ENCODE results near the gene WDR43. TPM values are rescaled to one million over a fixed set of nuclear protein-coding genes. Genes with fewer than 3 reads are reported as not detected.

WDR43 gene
- total and polyA plus RNA-seq, 2 donors from 2014 or later, result 9.6 to 40.5 TPM

DNA sequence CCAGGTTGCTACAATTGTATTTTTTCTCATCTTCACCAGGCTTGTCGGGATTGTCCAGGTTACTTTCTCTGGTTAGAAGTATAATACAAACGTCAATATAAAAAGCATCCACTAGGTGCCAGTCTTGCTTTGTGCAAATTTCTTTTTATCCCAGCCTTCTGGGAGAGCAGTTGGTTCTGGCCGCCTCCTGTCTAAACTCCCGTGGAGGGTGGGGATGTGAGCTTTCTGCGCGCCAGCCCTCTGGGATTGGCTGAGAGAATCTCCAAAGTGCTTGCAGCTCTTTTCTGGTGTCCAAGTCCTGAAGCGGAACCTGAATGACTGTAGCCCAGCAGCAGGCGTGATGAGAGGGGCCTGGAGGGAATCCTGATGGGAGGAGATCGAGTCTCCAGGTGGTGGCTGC is 64.2 kb downstream of the WDR43 start:
- TF ChIP-seq, protein P1, sequence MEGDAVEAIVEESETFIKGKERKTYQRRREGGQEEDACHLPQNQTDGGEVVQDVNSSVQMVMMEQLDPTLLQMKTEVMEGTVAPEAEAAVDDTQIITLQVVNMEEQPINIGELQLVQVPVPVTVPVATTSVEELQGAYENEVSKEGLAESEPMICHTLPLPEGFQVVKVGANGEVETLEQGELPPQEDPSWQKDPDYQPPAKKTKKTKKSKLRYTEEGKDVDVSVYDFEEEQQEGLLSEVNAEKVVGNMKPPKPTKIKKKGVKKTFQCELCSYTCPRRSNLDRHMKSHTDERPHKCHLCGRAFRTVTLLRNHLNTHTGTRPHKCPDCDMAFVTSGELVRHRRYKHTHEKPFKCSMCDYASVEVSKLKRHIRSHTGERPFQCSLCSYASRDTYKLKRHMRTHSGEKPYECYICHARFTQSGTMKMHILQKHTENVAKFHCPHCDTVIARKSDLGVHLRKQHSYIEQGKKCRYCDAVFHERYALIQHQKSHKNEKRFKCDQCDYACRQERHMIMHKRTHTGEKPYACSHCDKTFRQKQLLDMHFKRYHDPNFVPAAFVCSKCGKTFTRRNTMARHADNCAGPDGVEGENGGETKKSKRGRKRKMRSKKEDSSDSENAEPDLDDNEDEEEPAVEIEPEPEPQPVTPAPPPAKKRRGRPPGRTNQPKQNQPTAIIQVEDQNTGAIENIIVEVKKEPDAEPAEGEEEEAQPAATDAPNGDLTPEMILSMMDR (IDR thresholded peaks at IDR 0.05; ENCODE audit: borderline replicate concordance, extremely low read depth, insufficient read depth), result peak; percentile 69
- Histone ChIP-seq H3K27me3 (ENCODE audit: control insufficient read depth, insufficient read depth, low read length) (no peaks in the 10 kb centered on the region), H3K4me3 (ENCODE audit: low read length in 3 of 3) (no peak overlapping the region), H3K9ac (ENCODE audit: low read length in 3 of 3) (no peak overlapping the region), H3K4me1 (ENCODE audit: control insufficient read depth in 2 of 3, insufficient read depth in 2 of 3, low read depth in 1 of 3, low read length in 3 of 3) (peaks cover 0 to 3% (median 0%) of the 10 kb centered on the region in 3 donors), H3K9me3 (ENCODE audit: control insufficient read depth in 2 of 3, insufficient read depth in 1 of 3, low read length in 3 of 3) (no peaks in the 10 kb centered on the region), H3K27ac (ENCODE audit: low read depth in 2 of 2, low read length in 2 of 2) (no peak overlapping the region), H3K36me3 (ENCODE audit: control insufficient read depth in 2 of 3, insufficient read depth in 3 of 3, low read length in 3 of 3) (no peaks in the 10 kb centered on the region)
- FAIRE-seq, result peak; percentile 70
- intact Hi-C loops (cut with DNase I), result loop anchor here (5.0 kb wide), 1 partner anchor 239 kb away; no protein-coding TSS in a partner anchor
- DNase-seq, result peak; percentile 74 to 91 (median 84)

GRCh38 chr2:28960401-28960800 is 65.9 kb downstream of the WDR43 start:
- intact Hi-C loops (cut with DNase I), result no loop called here
- DNase-seq, result no peak
- Histone ChIP-seq H3K27me3 (ENCODE audit: control insufficient read depth, insufficient read depth, low read length) (no peaks in the 10 kb centered on the region), H3K36me3 (ENCODE audit: control insufficient read depth in 2 of 3, insufficient read depth in 3 of 3, low read length in 3 of 3) (no peaks in the 10 kb centered on the region), H3K4me1 (ENCODE audit: control insufficient read depth in 2 of 3, insufficient read depth in 2 of 3, low read depth in 1 of 3, low read length in 3 of 3) (peaks cover 0 to 3% (median 0%) of the 10 kb centered on the region in 3 donors), H3K9ac (ENCODE audit: low read length in 3 of 3) (no peak overlapping the region), H3K9me3 (ENCODE audit: control insufficient read depth in 2 of 3, insufficient read depth in 1 of 3, low read length in 3 of 3) (no peaks in the 10 kb centered on the region), H3K4me3 (ENCODE audit: low read length in 3 of 3) (no peak overlapping the region), H3K27ac (ENCODE audit: low read depth in 2 of 2, low read length in 2 of 2) (no peak overlapping the region)
- FAIRE-seq, result no peak
- TF ChIP-seq, protein P1 (IDR thresholded peaks at IDR 0.05; ENCODE audit: borderline replicate concordance, extremely low read depth, insufficient read depth), result no peak

DNA sequence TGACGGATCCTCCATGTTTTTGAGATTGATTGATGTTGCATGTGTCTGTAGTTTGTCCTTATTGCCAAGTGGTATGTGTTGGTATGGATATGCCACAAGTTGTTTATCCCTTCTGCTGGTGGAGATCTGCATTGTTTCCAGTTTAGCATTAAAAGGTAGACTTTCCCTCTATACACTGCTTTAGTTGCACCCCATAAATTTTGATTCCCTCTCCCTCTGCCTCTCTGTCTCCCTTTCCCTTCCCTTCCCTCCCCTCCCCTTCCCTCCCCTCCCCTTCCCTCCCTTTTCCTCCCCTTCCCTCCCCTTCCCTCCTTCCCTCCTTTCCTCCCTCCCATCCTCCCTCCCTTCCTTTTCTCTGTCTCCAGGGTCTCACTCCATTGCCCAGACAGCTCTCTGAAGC is 68.0 kb downstream of the WDR43 start:
- H3K4me1 ChIP-seq (ENCODE audit: control insufficient read depth in 2 of 3, insufficient read depth in 2 of 3, low read depth in 1 of 3, low read length in 3 of 3), result peaks cover 0 to 3% (median 0%) of the 10 kb centered on the region in 3 donors
- H3K9me3 ChIP-seq (ENCODE audit: control insufficient read depth in 2 of 3, insufficient read depth in 1 of 3, low read length in 3 of 3), result no peaks in the 10 kb centered on the region
- no peaks in the 10 kb centered on the region for H3K27me3 ChIP-seq (ENCODE audit: control insufficient read depth, insufficient read depth, low read length)
- no peak overlapping the region for H3K9ac ChIP-seq (ENCODE audit: low read length in 3 of 3)
- H3K36me3 ChIP-seq (ENCODE audit: control insufficient read depth in 2 of 3, insufficient read depth in 3 of 3, low read length in 3 of 3), result no peaks in the 10 kb centered on the region
- no peak for FAIRE-seq
- TF ChIP-seq, protein P1 (IDR thresholded peaks at IDR 0.05; ENCODE audit: borderline replicate concordance, extremely low read depth, insufficient read depth), result no peak
- DNase-seq, result no peak
- H3K4me3 ChIP-seq (ENCODE audit: low read length in 3 of 3), result no peak overlapping the region
- no peak overlapping the region for H3K27ac ChIP-seq (ENCODE audit: low read depth in 2 of 2, low read length in 2 of 2)
- intact Hi-C loops (cut with DNase I), result no loop called here
